Spleen (tissue), 11 donors: ENCODE data around the gene TBCC. TPM values are rescaled to one million over a fixed set of nuclear protein-coding genes. Genes with fewer than 3 reads are reported as not detected.

Experiments used
- DNase-seq: peaks from one replicate; pipeline ENCODE4 v3.0.0-alpha.2; 2020
- H3K27ac ChIP-seq, 8 donors: fragments of 200-600 bp; sonication (generic) in 7 of 8; 1 replicate in 4 of 8; 2 replicates in 4 of 8; pipeline versions ENCODE4 v1.5.0 to v1.8.0; 2016 to 2021; ENCODE audit warnings: inconsistent platforms in 4 of 8, mild to moderate bottlenecking in 4 of 8, moderate library complexity in 1 of 8
- H3K27me3 ChIP-seq, 7 donors: fragments of 200-600 bp; sonication (generic) in 6 of 7; replicated peaks in 1 of 7; 1 replicate in 4 of 7; 2 replicates in 3 of 7; pipeline versions ENCODE4 v1.5.0 to v1.8.0; 2016 to 2021; ENCODE audit warnings: inconsistent platforms in 3 of 7, mild to moderate bottlenecking in 1 of 7
- H3K36me3 ChIP-seq, 6 donors: fragments of 200-600 bp; sonication (generic) in 5 of 6; 1 replicate in 4 of 6; 2 replicates in 2 of 6; pipeline versions ENCODE4 v1.5.0 to v1.8.0; 2016 to 2021; ENCODE audit warnings: inconsistent platforms in 2 of 6
- H3K4me1 ChIP-seq, 6 donors: fragments of 200-600 bp; sonication (generic) in 5 of 6; 1 replicate in 3 of 6; 2 replicates in 3 of 6; pipeline versions ENCODE4 v1.5.0 to v1.8.0; 2016 to 2021; ENCODE audit warnings: inconsistent platforms in 3 of 6
- H3K4me3 ChIP-seq, 8 donors: fragments of 200-600 bp; sonication (generic) in 7 of 8; 1 replicate in 4 of 8; 2 replicates in 4 of 8; pipeline versions ENCODE4 v1.5.0 to v1.8.0; 2016 to 2021; ENCODE audit warnings: inconsistent platforms in 4 of 8, mild to moderate bottlenecking in 4 of 8, moderate library complexity in 2 of 8
- H3K9me3 ChIP-seq, 8 donors: fragments of 200-600 bp; sonication (generic) in 7 of 8; 1 replicate in 4 of 8; 2 replicates in 4 of 8; pipeline versions ENCODE4 v1.5.0 to v1.8.0; 2016 to 2021; ENCODE audit warnings: inconsistent platforms in 4 of 8
- POLR2A ChIP-seq, 3 donors: fragments of 450-650 bp; IDR thresholded peaks; one replicate each; pipeline ENCODE4 v1.5.1; 2017; ENCODE audit warnings: antibody characterized with exemption in 3 of 3, mild to moderate bottlenecking in 1 of 3
- POLR2AphosphoS5 ChIP-seq, 3 donors: sonication (generic); formaldehyde crosslinking; IDR thresholded peaks; one replicate each; pipeline ENCODE4 v1.5.1; 2017; ENCODE audit warnings: antibody characterized with exemption in 3 of 3
- WGBS, 5 donors: extraction: QIAGEN DNeasy Blood & Tissue Kit in 3 of 5; methylation state at CpG; one replicate each; pipeline versions ENCODE4 v1.1.5 to v1.1.7; 2013 to 2018; 5-methylcytosine and 5-hydroxymethylcytosine counted together
- intact Hi-C: fragments of 100-400 bp; cut with DNase I; formaldehyde crosslinking; loops from one replicate; pipeline ENCODE4 v1.15.0; 2023; ENCODE audit warnings: low total_unique reads
- polyA plus RNA-seq, 3 donors: library from polyadenylated mRNA; stranded (reverse); fragments of 200-250 nt; gene quantifications; one replicate each; pipeline ENCODE4 v1.2.1, GENCODE V29; 2013
- total RNA-seq, 7 donors: library from RNA; depleted of rRNA in 3 of 7; stranded (reverse); fragments of >200 nt in 3 of 7; fragmentation: NEBNext Ultra II Directional in 4 of 7; extraction: Animal tissue kit (Norgen Biotek cat#: 25700) in 4 of 7; gene quantifications; one replicate each; pipeline versions ENCODE4 v1.1.0 to v1.2.1, GENCODE V29; 2016 to 2021
- TF ChIP-seq, protein P1 (sequence below), 11 experiments: fragments of 200-600 bp in 7 of 11; fragments of 450-650 bp in 4 of 11; sonication (generic) in 4 of 11; IDR thresholded peaks in 8 of 11; conservative IDR thresholded peaks in 3 of 11; 1 replicate in 7 of 11; 2 replicates in 4 of 11; pipeline versions ENCODE4 v1.4.0 to v1.8.0; 2016 to 2021; ENCODE audit warnings: antibody characterized with exemption in 11 of 11, inconsistent platforms in 4 of 11, mild to moderate bottlenecking in 1 of 11
- donor health status: healthy with polysubstance abuse.
- donor health status: DM: no; HTN: no; CAD: no; lungs with moderate emphysema.
- donor health status: DM: no; HTN: no; CAD: no.
- donor health status: Bipolar disorder and iron deficiency.
- donor health status: healthy.
- donor health status: DM: no; HTN: no; CAD: no.
- donor health status: DM: yes; HTN: yes; CAD: no.

Gene TBCC
- total and polyA plus RNA-seq, 10 donors = 22.2 to 63.3 (median 44.4) TPM

DNA sequence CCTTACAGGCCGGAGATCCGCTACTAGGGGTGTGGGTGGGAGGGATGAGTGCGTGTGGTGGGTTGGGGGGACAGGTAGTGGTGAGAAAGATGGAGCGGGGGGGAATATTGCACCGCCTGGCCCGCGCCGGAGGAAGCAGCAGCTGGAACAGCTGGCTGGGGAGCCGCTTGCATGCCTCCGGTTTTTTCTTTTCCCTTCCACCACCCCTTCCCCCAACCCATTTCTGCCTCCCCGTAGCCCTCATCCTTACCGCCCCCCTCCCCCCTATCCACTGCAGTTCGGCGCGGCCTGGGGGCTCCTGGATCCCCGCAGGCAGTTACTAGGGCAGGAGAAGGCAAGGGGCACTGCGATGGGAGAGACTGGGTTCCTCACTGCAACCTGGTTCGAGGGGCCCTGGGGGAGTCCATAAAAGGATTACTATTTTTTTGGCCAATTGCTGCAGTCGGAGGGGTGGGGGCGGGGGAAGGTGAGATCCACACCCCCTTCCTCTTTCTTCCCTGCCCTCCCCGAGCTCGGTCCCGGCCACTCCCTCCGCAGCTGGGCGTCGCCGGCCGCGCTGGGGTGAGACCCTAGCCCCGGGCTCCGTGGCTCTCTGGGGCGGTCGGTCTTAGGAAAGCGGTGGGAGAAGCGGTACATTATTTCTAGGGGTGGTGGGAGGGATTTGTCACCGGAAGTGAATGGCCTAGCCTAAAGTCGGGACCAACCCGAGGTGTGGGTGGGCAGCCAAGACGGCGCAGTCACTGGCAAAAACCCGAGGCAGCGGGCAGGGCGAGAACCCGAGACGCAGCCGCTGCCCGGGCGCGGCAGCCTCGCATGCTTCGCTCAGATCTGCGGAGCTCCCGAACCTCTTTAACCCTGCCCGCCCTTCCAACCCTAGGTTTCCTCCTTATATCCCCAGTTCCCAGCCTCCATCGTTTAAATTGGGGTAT, 824 bp upstream of the TBCC start:
- intact Hi-C loops = loop anchor here (5.0 to 10.0 kb wide), 2 partner anchors 41 to 128 kb away; partner anchors contain the start of gene RPL7L1
- H3K4me1 ChIP-seq = peaks cover 27 to 79% (median 47%) of the 10 kb centered on the region in 6 donors
- peak; percentile 97 for DNase-seq
- peaks cover 0 to 7% (median 0%) of the 10 kb centered on the region in 6 donors for H3K36me3 ChIP-seq
- peak overlapping the region; percentile 83 to 98 (median 96) for H3K27ac ChIP-seq
- H3K27me3 ChIP-seq = no peaks in the 10 kb centered on the region
- TF ChIP-seq POLR2A (IDR thresholded peaks at IDR 0.05) (peak in 2 of 3 donors; percentile 74 to 79), POLR2AphosphoS5 (IDR thresholded peaks at IDR 0.05) (peak; percentile 99)
- TF ChIP-seq, protein P1, sequence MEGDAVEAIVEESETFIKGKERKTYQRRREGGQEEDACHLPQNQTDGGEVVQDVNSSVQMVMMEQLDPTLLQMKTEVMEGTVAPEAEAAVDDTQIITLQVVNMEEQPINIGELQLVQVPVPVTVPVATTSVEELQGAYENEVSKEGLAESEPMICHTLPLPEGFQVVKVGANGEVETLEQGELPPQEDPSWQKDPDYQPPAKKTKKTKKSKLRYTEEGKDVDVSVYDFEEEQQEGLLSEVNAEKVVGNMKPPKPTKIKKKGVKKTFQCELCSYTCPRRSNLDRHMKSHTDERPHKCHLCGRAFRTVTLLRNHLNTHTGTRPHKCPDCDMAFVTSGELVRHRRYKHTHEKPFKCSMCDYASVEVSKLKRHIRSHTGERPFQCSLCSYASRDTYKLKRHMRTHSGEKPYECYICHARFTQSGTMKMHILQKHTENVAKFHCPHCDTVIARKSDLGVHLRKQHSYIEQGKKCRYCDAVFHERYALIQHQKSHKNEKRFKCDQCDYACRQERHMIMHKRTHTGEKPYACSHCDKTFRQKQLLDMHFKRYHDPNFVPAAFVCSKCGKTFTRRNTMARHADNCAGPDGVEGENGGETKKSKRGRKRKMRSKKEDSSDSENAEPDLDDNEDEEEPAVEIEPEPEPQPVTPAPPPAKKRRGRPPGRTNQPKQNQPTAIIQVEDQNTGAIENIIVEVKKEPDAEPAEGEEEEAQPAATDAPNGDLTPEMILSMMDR (IDR thresholded peaks at IDR 0.05 in 8 of 11, conservative IDR thresholded peaks at IDR 0.05 in 3 of 11) = peak in 1 of 11 experiments; percentile 17
- no peaks in the 10 kb centered on the region for H3K9me3 ChIP-seq
- WGBS, 5 donors = 0 to 1% (median 0%) methylated on average over 31 to 55 of the region's 55 CpGs
- H3K4me3 ChIP-seq = peak overlapping the region; percentile 69 to 97 (median 88)

DNA sequence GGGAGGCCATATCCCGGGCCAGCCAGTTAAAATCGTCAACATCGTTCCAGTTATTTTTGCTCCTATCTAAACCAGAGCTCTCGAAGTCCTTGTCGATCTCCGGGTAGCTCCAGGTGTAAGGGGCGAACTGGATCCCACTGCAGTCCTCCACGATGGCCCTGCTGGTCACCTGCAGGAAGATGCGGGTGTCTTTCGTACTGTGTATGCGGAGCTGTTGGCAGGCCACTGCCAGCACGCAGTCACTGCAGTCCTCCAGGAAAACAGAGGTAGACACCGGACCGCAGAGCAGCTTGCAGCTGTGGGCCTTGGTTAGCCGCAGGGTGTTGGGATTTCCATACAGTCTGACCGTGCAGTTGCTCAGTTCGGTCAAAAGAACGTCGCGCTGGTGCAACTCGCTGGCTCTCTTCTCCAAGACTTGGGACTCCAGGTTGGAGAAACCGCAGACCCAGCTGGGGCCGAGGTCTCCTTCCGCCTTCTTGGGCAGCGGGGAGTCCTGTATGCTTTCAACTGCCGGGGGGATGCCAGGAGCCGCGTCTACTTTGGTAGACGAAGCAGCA, 742 bp downstream of the TBCC start:
- Histone ChIP-seq H3K27ac (peak overlapping the region; percentile 86 to 98 (median 97)), H3K4me3 (peak overlapping the region; percentile 69 to 97 (median 92)), H3K36me3 (peaks cover 0 to 7% (median 0%) of the 10 kb centered on the region in 6 donors), H3K27me3 (no peaks in the 10 kb centered on the region), H3K4me1 (peaks cover 27 to 65% (median 44%) of the 10 kb centered on the region in 6 donors), H3K9me3 (no peaks in the 10 kb centered on the region)
- intact Hi-C loops = loop anchor here (5.0 to 10.0 kb wide), 2 partner anchors 42 to 130 kb away; partner anchors contain the start of gene RPL7L1
- 2 to 5% (median 4%) methylated on average over 14 to 29 of the region's 29 CpGs for WGBS, 5 donors
- DNase-seq = peak; percentile 86
- TF ChIP-seq, protein P1 (IDR thresholded peaks at IDR 0.05 in 8 of 11, conservative IDR thresholded peaks at IDR 0.05 in 3 of 11) = no peak
- no peak for TF ChIP-seq POLR2A (IDR thresholded peaks at IDR 0.05)
- no peak for TF ChIP-seq POLR2AphosphoS5 (IDR thresholded peaks at IDR 0.05)

DNA sequence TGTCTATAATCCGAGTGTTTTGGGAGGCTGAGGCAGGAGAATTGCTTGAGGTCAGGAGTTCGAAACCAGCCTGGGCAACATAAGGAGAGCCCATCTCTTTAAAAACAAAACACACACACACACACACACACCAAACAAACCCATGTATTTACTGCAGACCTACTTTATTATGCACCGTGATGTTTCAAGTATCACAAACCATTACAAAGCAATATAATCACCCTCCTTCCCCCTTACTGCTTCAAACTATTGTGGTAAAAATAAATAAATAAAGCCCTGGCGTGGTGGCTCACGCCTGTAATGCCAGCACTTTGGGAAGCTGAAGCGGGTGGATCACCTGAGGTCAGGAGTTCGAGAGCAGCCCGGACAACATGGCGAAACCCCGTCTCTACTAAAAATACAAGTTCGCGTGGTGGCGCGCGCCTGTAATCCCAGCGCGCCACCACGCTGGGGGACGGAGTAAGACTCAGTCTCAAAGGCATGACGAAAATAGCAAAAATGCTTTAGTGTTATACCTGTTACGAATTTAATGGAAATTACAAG, 1.5 kb downstream of the TBCC start:
- Histone ChIP-seq H3K4me1 (peaks cover 27 to 57% (median 42%) of the 10 kb centered on the region in 6 donors), H3K27ac (peak overlapping the region in 4 of 8 donors; percentile 96 to 98 (median 98)), H3K36me3 (peaks cover 0 to 7% (median 0%) of the 10 kb centered on the region in 6 donors), H3K4me3 (peak overlapping the region in 7 of 8 donors; percentile 69 to 97 (median 91)), H3K9me3 (no peaks in the 10 kb centered on the region), H3K27me3 (no peaks in the 10 kb centered on the region)
- DNase-seq = no peak
- 68 to 81% (median 72%) methylated on average over 21 of the region's 21 CpGs for WGBS, 5 donors
- intact Hi-C loops = loop anchor here (10.0 kb wide), 1 partner anchor 130 kb away; the partner anchor contains the start of gene RPL7L1
- TF ChIP-seq, protein P1 (IDR thresholded peaks at IDR 0.05 in 8 of 11, conservative IDR thresholded peaks at IDR 0.05 in 3 of 11) = no peak
- TF ChIP-seq POLR2A (IDR thresholded peaks at IDR 0.05) = no peak
- TF ChIP-seq POLR2AphosphoS5 (IDR thresholded peaks at IDR 0.05) = no peak
